Measurements from ENCODE around the gene UCK1.

- TF ChIP-seq CTCF (IDR thresholded peaks at IDR 0.05): no peak
- TF ChIP-seq EP300 (IDR thresholded peaks at IDR 0.05): no peak
- no peak for TF ChIP-seq POLR2A (IDR thresholded peaks at IDR 0.05)
These were observed 35.3 kb downstream of the UCK1 start for GRCh38 chr9:131495785-131496184.

Measured in stomach (tissue), 4 donors.